ENCODE data around the gene EML6. TPM values are rescaled to one million over a fixed set of nuclear protein-coding genes. Genes with fewer than 3 reads are reported as not detected.

EML6 gene
- total and polyA plus RNA-seq, 2 of the 13 experiments (the other 11 are each of a cell fraction or from before 2014, with no cell fraction given) = 17.2 to 32.4 TPM

DNA sequence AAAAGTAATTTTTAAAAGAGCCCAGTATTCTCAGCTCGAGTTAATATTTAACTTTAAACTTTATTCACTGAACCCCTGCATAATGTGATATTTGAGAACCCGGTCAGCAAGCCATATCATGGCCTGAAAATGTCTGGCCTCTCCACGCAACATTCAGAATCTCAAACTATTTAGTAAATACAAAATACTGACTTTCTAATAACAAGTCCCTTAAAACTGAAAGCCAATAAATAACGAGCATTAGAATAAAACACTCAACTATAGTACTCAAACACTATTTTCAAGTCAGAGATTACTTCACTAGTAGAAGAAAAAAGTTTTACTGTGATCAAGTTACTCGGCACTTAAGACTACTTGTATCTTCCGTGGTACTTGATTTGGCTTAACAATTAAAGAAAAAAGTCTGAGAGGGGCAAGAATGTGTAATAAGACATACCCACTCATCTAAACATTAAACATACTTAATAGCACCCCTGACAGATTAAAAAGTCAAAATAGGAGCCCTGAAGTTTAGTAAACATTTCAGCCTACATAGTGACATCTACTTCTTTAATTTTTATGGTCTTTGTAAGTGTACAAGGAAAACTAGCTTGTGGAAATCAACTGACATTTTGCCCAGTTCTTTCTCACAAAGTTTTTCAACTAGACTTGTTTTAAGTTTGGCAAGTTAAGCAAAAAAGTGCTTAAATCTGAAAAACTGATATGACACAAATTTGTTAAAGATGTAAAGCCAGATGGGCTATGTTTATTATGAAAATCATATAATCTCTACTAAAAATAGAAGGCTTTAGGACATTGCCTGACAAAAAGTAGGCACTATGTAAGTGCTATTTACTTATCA, 288.6 kb downstream of the EML6 start (continued):
- TF ChIP-seq, protein P1, sequence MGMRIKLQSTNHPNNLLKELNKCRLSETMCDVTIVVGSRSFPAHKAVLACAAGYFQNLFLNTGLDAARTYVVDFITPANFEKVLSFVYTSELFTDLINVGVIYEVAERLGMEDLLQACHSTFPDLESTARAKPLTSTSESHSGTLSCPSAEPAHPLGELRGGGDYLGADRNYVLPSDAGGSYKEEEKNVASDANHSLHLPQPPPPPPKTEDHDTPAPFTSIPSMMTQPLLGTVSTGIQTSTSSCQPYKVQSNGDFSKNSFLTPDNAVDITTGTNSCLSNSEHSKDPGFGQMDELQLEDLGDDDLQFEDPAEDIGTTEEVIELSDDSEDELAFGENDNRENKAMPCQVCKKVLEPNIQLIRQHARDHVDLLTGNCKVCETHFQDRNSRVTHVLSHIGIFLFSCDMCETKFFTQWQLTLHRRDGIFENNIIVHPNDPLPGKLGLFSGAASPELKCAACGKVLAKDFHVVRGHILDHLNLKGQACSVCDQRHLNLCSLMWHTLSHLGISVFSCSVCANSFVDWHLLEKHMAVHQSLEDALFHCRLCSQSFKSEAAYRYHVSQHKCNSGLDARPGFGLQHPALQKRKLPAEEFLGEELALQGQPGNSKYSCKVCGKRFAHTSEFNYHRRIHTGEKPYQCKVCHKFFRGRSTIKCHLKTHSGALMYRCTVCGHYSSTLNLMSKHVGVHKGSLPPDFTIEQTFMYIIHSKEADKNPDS (CRISPR knock-in tag; IDR thresholded peaks at IDR 0.05) = no peak
- peak; percentile 81; the same call in 1 of the 2 replicates for TF ChIP-seq SIX4 (CRISPR knock-in tag; IDR thresholded peaks at IDR 0.05)
- TF ChIP-seq, protein P2, sequence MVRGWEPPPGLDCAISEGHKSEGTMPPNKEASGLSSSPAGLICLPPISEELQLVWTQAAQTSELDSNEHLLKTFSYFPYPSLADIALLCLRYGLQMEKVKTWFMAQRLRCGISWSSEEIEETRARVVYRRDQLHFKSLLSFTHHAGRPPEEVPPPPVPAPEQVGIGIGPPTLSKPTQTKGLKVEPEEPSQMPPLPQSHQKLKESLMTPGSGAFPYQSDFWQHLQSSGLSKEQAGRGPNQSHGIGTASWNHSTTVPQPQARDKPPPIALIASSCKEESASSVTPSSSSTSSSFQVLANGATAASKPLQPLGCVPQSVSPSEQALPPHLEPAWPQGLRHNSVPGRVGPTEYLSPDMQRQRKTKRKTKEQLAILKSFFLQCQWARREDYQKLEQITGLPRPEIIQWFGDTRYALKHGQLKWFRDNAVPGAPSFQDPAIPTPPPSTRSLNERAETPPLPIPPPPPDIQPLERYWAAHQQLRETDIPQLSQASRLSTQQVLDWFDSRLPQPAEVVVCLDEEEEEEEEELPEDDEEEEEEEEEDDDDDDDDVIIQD (CRISPR knock-in tag; IDR thresholded peaks at IDR 0.05; ENCODE audit: low read depth) = 0 out of 2 replicates have a peak, but pooled peaks have one; percentile 13
- TF ChIP-seq ASH2L (IDR thresholded peaks at IDR 0.05; ENCODE audit: insufficient read length, low read depth, low read length) = peak; percentile 43
- TF ChIP-seq, protein P3, sequence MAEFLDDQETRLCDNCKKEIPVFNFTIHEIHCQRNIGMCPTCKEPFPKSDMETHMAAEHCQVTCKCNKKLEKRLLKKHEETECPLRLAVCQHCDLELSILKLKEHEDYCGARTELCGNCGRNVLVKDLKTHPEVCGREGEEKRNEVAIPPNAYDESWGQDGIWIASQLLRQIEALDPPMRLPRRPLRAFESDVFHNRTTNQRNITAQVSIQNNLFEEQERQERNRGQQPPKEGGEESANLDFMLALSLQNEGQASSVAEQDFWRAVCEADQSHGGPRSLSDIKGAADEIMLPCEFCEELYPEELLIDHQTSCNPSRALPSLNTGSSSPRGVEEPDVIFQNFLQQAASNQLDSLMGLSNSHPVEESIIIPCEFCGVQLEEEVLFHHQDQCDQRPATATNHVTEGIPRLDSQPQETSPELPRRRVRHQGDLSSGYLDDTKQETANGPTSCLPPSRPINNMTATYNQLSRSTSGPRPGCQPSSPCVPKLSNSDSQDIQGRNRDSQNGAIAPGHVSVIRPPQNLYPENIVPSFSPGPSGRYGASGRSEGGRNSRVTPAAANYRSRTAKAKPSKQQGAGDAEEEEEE (CRISPR knock-in tag; IDR thresholded peaks at IDR 0.05; ENCODE audit: borderline replicate concordance) = no peak
- TF ChIP-seq ZBTB8A (CRISPR knock-in tag; IDR thresholded peaks at IDR 0.05; ENCODE audit: borderline replicate concordance, low read depth) = no peak
- no peak for TF ChIP-seq ZNF652 (CRISPR knock-in tag; IDR thresholded peaks at IDR 0.05; ENCODE audit: borderline replicate concordance, low read depth)
- peak; percentile 19; the same call in 1 of the 2 replicates for TF ChIP-seq GATAD2A (CRISPR knock-in tag; IDR thresholded peaks at IDR 0.05)
- TF ChIP-seq ZBTB3 (CRISPR knock-in tag; IDR thresholded peaks at IDR 0.05; ENCODE audit: borderline replicate concordance, low read depth) = no peak
- no peak for TF ChIP-seq ZNF329 (CRISPR knock-in tag; IDR thresholded peaks at IDR 0.05; ENCODE audit: low read depth)
- no peak for TF ChIP-seq ZNF24 (IDR thresholded peaks at IDR 0.05)
- TF ChIP-seq ZZZ3 (CRISPR knock-in tag; IDR thresholded peaks at IDR 0.05; ENCODE audit: borderline replicate concordance) = no peak
- no peak for TF ChIP-seq CHD2 (IDR thresholded peaks at IDR 0.05; ENCODE audit: low read depth, low read length)
- no peak for TF ChIP-seq MTF2 (CRISPR knock-in tag; IDR thresholded peaks at IDR 0.05; ENCODE audit: borderline replicate concordance)
- no peak for TF ChIP-seq ZKSCAN8 (CRISPR knock-in tag; IDR thresholded peaks at IDR 0.05; ENCODE audit: borderline replicate concordance)
- no peak for TF ChIP-seq KAT2B (IDR thresholded peaks at IDR 0.05; ENCODE audit: borderline replicate concordance, low read depth, low read length)
- no peak for TF ChIP-seq SAFB2 (CRISPR knock-in tag; IDR thresholded peaks at IDR 0.05; ENCODE audit: borderline replicate concordance, low read depth)
- no peak for TF ChIP-seq CCAR2 (optimal IDR thresholded peaks at IDR 0.05; ENCODE audit: low read depth, low read length)
